BE2C (cell line): ENCODE results near the gene TMEM60.
"Not testable (repeated sequence)": the region's sequence is repeated elsewhere in the genome, so short reads cannot be mapped to it uniquely, and the experiment has no call there.

Experiments used
- DNase-seq: peaks from one replicate; pipeline ENCODE4 v3.0.0-alpha.2; 2020
- H3K27me3 ChIP-seq: fragments of 250-450 bp; sonication (Bioruptor Pico); 2 replicates; pipeline ENCODE4 v1.5.1; 2020; ENCODE audit warnings: mild to moderate bottlenecking
- H3K36me3 ChIP-seq: fragments of 250-450 bp; sonication (Bioruptor Pico); 2 replicates; pipeline ENCODE4 v1.5.1; 2020; ENCODE audit warnings: mild to moderate bottlenecking
- H3K4me1 ChIP-seq: fragments of 250-450 bp; sonication (Bioruptor Pico); 2 replicates; pipeline ENCODE4 v1.5.1; 2020
- H3K4me3 ChIP-seq: 2 replicates; pipeline ENCODE4 v1.5.1; 2011; ENCODE audit warnings: low read depth, low read length
- H3K9me3 ChIP-seq: fragments of 250-450 bp; sonication (Bioruptor Pico); 2 replicates; pipeline ENCODE4 v1.5.1; 2020
- CTCF ChIP-seq: IDR thresholded peaks from 2 replicates; pipeline ENCODE4 v1.5.1; 2012; ENCODE audit warnings: mild to moderate bottlenecking, low read depth, low read length

Gene TMEM60

GRCh38 chr7:77837966-77838365 is 39.7 kb upstream of the TMEM60 start:
- no peaks in the 10 kb centered on the region for H3K27me3 ChIP-seq
- no peaks in the 10 kb centered on the region for H3K9me3 ChIP-seq
- TF ChIP-seq CTCF: no peak
- no peak for DNase-seq
- H3K4me3 ChIP-seq: no peak overlapping the region
- no peaks in the 10 kb centered on the region; the same call in 1 of the 2 replicates for H3K4me1 ChIP-seq
- H3K36me3 ChIP-seq: no peaks in the 10 kb centered on the region; the same call in 1 of the 2 replicates

GRCh38 chr7:77837275-77837674 is 39.0 kb upstream of the TMEM60 start:
- Histone ChIP-seq H3K4me3 (no peak overlapping the region), H3K36me3 (no peaks in the 10 kb centered on the region; the same call in 1 of the 2 replicates), H3K9me3 (no peaks in the 10 kb centered on the region), H3K27me3 (no peaks in the 10 kb centered on the region), H3K4me1 (no peaks in the 10 kb centered on the region; the same call in 1 of the 2 replicates)
- TF ChIP-seq CTCF: no peak
- no peak for DNase-seq

GRCh38 chr7:77836425-77836824 is 38.2 kb upstream of the TMEM60 start:
- H3K4me1 ChIP-seq, H3K27me3 ChIP-seq, H3K36me3 ChIP-seq, DNase-seq, H3K4me3 ChIP-seq, H3K9me3 ChIP-seq: not testable (repeated sequence)

GRCh38 chr7:77833136-77833535 is 34.9 kb upstream of the TMEM60 start:
- TF ChIP-seq CTCF: no peak
- Histone ChIP-seq H3K36me3 (no peaks in the 10 kb centered on the region; the same call in 1 of the 2 replicates), H3K4me3 (no peak overlapping the region), H3K4me1 (no peaks in the 10 kb centered on the region; the same call in 1 of the 2 replicates), H3K27me3 (no peaks in the 10 kb centered on the region), H3K9me3 (no peaks in the 10 kb centered on the region)
- DNase-seq: no peak

- H3K4me1 ChIP-seq: no peaks in the 10 kb centered on the region; the same call in 1 of the 2 replicates
Observed at GRCh38 chr7:77831953-77832352, 33.7 kb upstream of the TMEM60 start.

GRCh38 chr7:77831481-77831880 is 33.2 kb upstream of the TMEM60 start:
- DNase-seq: no peak
- no peaks in the 10 kb centered on the region; the same call in 1 of the 2 replicates for H3K4me1 ChIP-seq
- H3K27me3 ChIP-seq: no peaks in the 10 kb centered on the region
- TF ChIP-seq CTCF: no peak
- H3K4me3 ChIP-seq: no peak overlapping the region
- H3K9me3 ChIP-seq: no peaks in the 10 kb centered on the region
- no peaks in the 10 kb centered on the region; the same call in 1 of the 2 replicates for H3K36me3 ChIP-seq

More at GRCh38 chr7:77831953-77832352, 33.7 kb upstream of the TMEM60 start:
- DNase-seq: no peak
- H3K4me3 ChIP-seq: no peak overlapping the region
- TF ChIP-seq CTCF: no peak
- H3K36me3 ChIP-seq: no peaks in the 10 kb centered on the region; the same call in 1 of the 2 replicates
- no peaks in the 10 kb centered on the region for H3K9me3 ChIP-seq
- H3K27me3 ChIP-seq: no peaks in the 10 kb centered on the region
